Astrocyte of the spinal cord (primary cell): Measurements from ENCODE around the gene SLC25A12.

Experiments used
- DNase-seq: peaks from one replicate; pipeline ENCODE4 v3.0.0; 2011; ENCODE audit warnings: low read depth, low spot score
- H3K4me3 ChIP-seq: 2 replicates; pipeline ENCODE4 v1.5.1; 2011; ENCODE audit warnings: low read depth, mild to moderate bottlenecking, low read length, moderate library complexity
- CTCF ChIP-seq: IDR thresholded peaks from 2 replicates; pipeline ENCODE4 v1.5.1; 2012; ENCODE audit warnings: low read depth, mild to moderate bottlenecking, low read length, inconsistent platforms
- in situ Hi-C: cut with HindIII; loops from 2 replicates; pipeline ENCODE4 v1.10.0; 2017; ENCODE audit warnings: low sequenced_read_pairs

SLC25A12 gene

GRCh38 chr2:171822525-171823322 is 71.3 kb downstream of the SLC25A12 start:
- TF ChIP-seq CTCF: no peak
- in situ Hi-C loops: no loop called here
- no peak for DNase-seq

GRCh38 chr2:171819453-171819852 is 74.6 kb downstream of the SLC25A12 start:
- no peak overlapping the region for H3K4me3 ChIP-seq
- TF ChIP-seq CTCF: no peak
- DNase-seq: no peak
- in situ Hi-C loops: no loop called here

More at GRCh38 chr2:171822525-171823322, 71.3 kb downstream of the SLC25A12 start:
- no peak overlapping the region for H3K4me3 ChIP-seq

GRCh38 chr2:171814883-171815282 is 79.2 kb downstream of the SLC25A12 start:
- no peak for DNase-seq
- H3K4me3 ChIP-seq: no peak overlapping the region
- in situ Hi-C loops: no loop called here
- TF ChIP-seq CTCF: no peak

GRCh38 chr2:171814174-171814573 is 79.9 kb downstream of the SLC25A12 start:
- in situ Hi-C loops: no loop called here
- no peak for DNase-seq
- H3K4me3 ChIP-seq: no peak overlapping the region
- no peak for TF ChIP-seq CTCF

DNA sequence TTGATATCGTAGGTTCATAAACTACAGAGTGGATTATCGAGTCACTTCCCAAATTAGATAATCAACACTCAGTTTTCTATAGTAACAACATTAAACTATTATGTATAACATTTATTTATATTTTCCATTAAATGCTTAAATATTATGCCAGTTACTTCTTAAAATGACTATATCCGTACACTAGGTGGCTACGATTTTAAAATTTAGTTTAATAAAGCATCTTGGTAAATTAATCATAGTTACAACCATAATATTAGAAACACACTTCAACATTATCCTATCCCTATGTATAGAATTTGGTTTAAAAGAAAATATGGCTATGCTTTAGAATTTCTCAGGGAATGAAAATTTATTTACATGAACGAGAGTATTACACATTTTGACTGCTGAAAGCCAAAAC is 80.3 kb downstream of the SLC25A12 start:
- no peak for TF ChIP-seq CTCF
- DNase-seq: no peak
- in situ Hi-C loops: no loop called here
- H3K4me3 ChIP-seq: no peak overlapping the region

DNA sequence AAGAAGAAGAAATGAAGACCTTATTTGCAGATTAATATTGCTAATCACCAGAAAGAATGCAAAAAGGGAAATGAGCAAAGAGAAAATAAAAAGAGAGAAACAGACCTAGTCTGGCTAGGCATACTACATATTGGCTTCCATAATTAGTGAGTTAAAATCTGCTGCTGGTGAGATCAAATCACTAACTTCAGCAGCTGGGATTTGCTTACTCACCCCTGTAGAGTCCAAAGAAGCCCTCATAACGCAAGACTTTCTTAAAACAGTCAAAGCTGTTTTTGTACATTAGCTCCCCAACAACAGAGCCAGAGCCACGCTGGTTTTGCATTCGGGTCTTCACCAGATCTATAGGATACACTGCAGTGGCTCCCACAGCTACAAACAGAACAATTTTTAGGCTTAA is 80.9 kb downstream of the SLC25A12 start:
- no peak for DNase-seq
- no peak for TF ChIP-seq CTCF
- in situ Hi-C loops: no loop called here
- no peak overlapping the region for H3K4me3 ChIP-seq
